ENCODE results near the gene UGT1A4.

GRCh38 chr2:233811732-233812131 is 93.2 kb downstream of the UGT1A4 start:
- no peak for TF ChIP-seq CTCF (IDR thresholded peaks at IDR 0.05)
- no peak for TF ChIP-seq POLR2A (IDR thresholded peaks at IDR 0.05)
- TF ChIP-seq EP300 (IDR thresholded peaks at IDR 0.05; ENCODE audit: low read depth) = no peak
- TF ChIP-seq POLR2AphosphoS5 (IDR thresholded peaks at IDR 0.05) = no peak
